SK-N-SH treated with all-trans-retinoic acid at 6 μM for 48 hours (cell line): Measurements from ENCODE around the gene ARPC2.

ENCODE experiments used
- ATAC-seq: fragments of 200-7000 bp; cut with Tn5 transposase; 3 replicates; pipeline ENCODE4 v1.9.1; 2020; ENCODE audit warnings: mild to moderate bottlenecking, moderate library complexity
- ARNTL ChIP-seq: fragments of 450-650 bp; formaldehyde crosslinking; IDR thresholded peaks from 2 replicates; pipeline ENCODE4 v1.5.0; 2020; ENCODE audit warnings: low read depth, mild to moderate bottlenecking, moderate library complexity, borderline replicate concordance
- BACH2 ChIP-seq: fragments of 250-450 bp; sonication (Bioruptor Pico); IDR thresholded peaks from 2 replicates; pipeline ENCODE4 v1.9.0; 2021; ENCODE audit warnings: mild to moderate bottlenecking, borderline replicate concordance
- CREB5 ChIP-seq: fragments of 250-450 bp; sonication (Bioruptor Pico); IDR thresholded peaks from 2 replicates; pipeline ENCODE4 v1.5.1; 2020; ENCODE audit warnings: low read depth, mild to moderate bottlenecking, moderate library complexity
- CSDC2 ChIP-seq: fragments of 250-450 bp; sonication (Bioruptor Pico); IDR thresholded peaks from 2 replicates; pipeline ENCODE4 v1.5.0; 2020; ENCODE audit warnings: mild to moderate bottlenecking, moderate library complexity
- CSRNP3 ChIP-seq: fragments of 250-450 bp; sonication (Bioruptor Pico); IDR thresholded peaks from 2 replicates; pipeline ENCODE4 v1.5.1; 2021; ENCODE audit warnings: mild to moderate bottlenecking, moderate library complexity
- ESRRG ChIP-seq: fragments of 250-450 bp; sonication (Bioruptor Pico); IDR thresholded peaks from 2 replicates; pipeline ENCODE4 v1.6.1; 2021; ENCODE audit warnings: mild to moderate bottlenecking
- GLIS3 ChIP-seq: fragments of 250-450 bp; sonication (Bioruptor Pico); IDR thresholded peaks from 2 replicates; pipeline ENCODE4 v1.5.0; 2020; ENCODE audit warnings: mild to moderate bottlenecking, moderate library complexity
- ISL1 ChIP-seq: fragments of 250-450 bp; sonication (Bioruptor Pico); IDR thresholded peaks from 2 replicates; pipeline ENCODE4 v2.1.2; 2022; ENCODE audit warnings: mild to moderate bottlenecking, moderate library complexity
- OSR1 ChIP-seq: fragments of 250-450 bp; sonication (Bioruptor Pico); IDR thresholded peaks from 2 replicates; pipeline ENCODE4 v1.8.0; 2022; ENCODE audit warnings: moderate library complexity, mild to moderate bottlenecking, inconsistent platforms
- PATZ1 ChIP-seq: fragments of 250-450 bp; sonication (Bioruptor Pico); IDR thresholded peaks from 2 replicates; pipeline ENCODE4 v1.8.0; 2020; ENCODE audit warnings: mild to moderate bottlenecking, moderate library complexity, borderline replicate concordance
- POU6F1 ChIP-seq: fragments of 250-450 bp; sonication (Bioruptor Pico); IDR thresholded peaks from 2 replicates; pipeline ENCODE4 v1.8.0; 2021; ENCODE audit warnings: low read depth, mild to moderate bottlenecking, moderate library complexity, borderline replicate concordance
- PPARA ChIP-seq: fragments of 250-450 bp; sonication (Bioruptor Pico); IDR thresholded peaks from 2 replicates; pipeline ENCODE4 v1.5.0; 2020; ENCODE audit warnings: mild to moderate bottlenecking, borderline replicate concordance
- RARB ChIP-seq: fragments of 250-450 bp; sonication (Bioruptor Pico); IDR thresholded peaks from 2 replicates; pipeline ENCODE4 v1.8.0; 2021; ENCODE audit warnings: mild to moderate bottlenecking, moderate library complexity
- SNAI2 ChIP-seq: fragments of 250-450 bp; sonication (Bioruptor Pico); IDR thresholded peaks from 2 replicates; pipeline ENCODE4 v1.5.0; 2020; ENCODE audit warnings: mild to moderate bottlenecking, moderate library complexity
- TCF4 ChIP-seq: fragments of 250-450 bp; sonication (Bioruptor Pico); IDR thresholded peaks from 2 replicates; pipeline ENCODE4 v1.8.0; 2021; ENCODE audit warnings: mild to moderate bottlenecking, moderate library complexity, borderline replicate concordance
- TOX ChIP-seq: fragments of 250-450 bp; sonication (Bioruptor Pico); IDR thresholded peaks from 2 replicates; pipeline ENCODE4 v1.8.0; 2021; ENCODE audit warnings: mild to moderate bottlenecking, moderate library complexity, borderline replicate concordance
- TSHZ2 ChIP-seq: fragments of 250-450 bp; sonication (Bioruptor Pico); IDR thresholded peaks from 2 replicates; pipeline ENCODE4 v1.5.0; 2020; ENCODE audit warnings: mild to moderate bottlenecking, moderate library complexity
- ZC3H10 ChIP-seq: fragments of 250-450 bp; sonication (Bioruptor Pico); IDR thresholded peaks from 2 replicates; pipeline ENCODE4 v1.5.1; 2021; ENCODE audit warnings: mild to moderate bottlenecking, moderate library complexity
- ZFP3 ChIP-seq: fragments of 250-450 bp; sonication (Bioruptor Pico); IDR thresholded peaks from 2 replicates; pipeline ENCODE4 v1.5.0; 2020; ENCODE audit warnings: mild to moderate bottlenecking, moderate library complexity
- ZFP30 ChIP-seq: fragments of 450-650 bp; formaldehyde crosslinking; IDR thresholded peaks from 2 replicates; pipeline ENCODE4 v1.5.0; 2022; ENCODE audit warnings: mild to moderate bottlenecking, moderate library complexity
- ZNF565 ChIP-seq: fragments of 450-650 bp; formaldehyde crosslinking; conservative IDR thresholded peaks from 2 replicates; pipeline ENCODE4 v1.5.0; 2020; ENCODE audit warnings: low read depth, mild to moderate bottlenecking, moderate library complexity
- ZNF8 ChIP-seq: fragments of 450-650 bp; formaldehyde crosslinking; IDR thresholded peaks from 2 replicates; pipeline ENCODE4 v1.5.0; 2020; ENCODE audit warnings: mild to moderate bottlenecking, moderate library complexity

ARPC2 gene

GRCh38 chr2:218217360-218218267, 625 bp downstream of the ARPC2 start:
- no peak for TF ChIP-seq ZC3H10 (CRISPR knock-in tag)
- no peak for TF ChIP-seq SNAI2 (CRISPR knock-in tag)
- no peak for TF ChIP-seq RARB (CRISPR knock-in tag)
- TF ChIP-seq TSHZ2 (CRISPR knock-in tag): no peak
- no peak for TF ChIP-seq BACH2 (CRISPR knock-in tag)
- TF ChIP-seq ESRRG (CRISPR knock-in tag): no peak
- TF ChIP-seq ZNF8 (CRISPR knock-in tag): no peak
- no peak for TF ChIP-seq TCF4
- no peak for TF ChIP-seq ZFP3
- no peak for TF ChIP-seq OSR1 (CRISPR knock-in tag)
- no peak for TF ChIP-seq PPARA
- no peak for TF ChIP-seq CSDC2 (CRISPR knock-in tag)
- TF ChIP-seq ZFP30 (CRISPR knock-in tag): no peak
- no peak for TF ChIP-seq CSRNP3
- TF ChIP-seq TOX (CRISPR knock-in tag): no peak
- no peak for TF ChIP-seq ZNF565 (CRISPR knock-in tag)
- no peak for TF ChIP-seq ISL1 (CRISPR knock-in tag)
- TF ChIP-seq, all 23 proteins: peak for 0

GRCh38 chr2:218218268-218219185, 1.5 kb downstream of the ARPC2 start:
- ATAC-seq: peak; percentile 10; the same call in 1 of the 3 replicates
- no peak for TF ChIP-seq POU6F1 (CRISPR knock-in tag)
- no peak for TF ChIP-seq GLIS3 (CRISPR knock-in tag)
- TF ChIP-seq ESRRG (CRISPR knock-in tag): no peak
- no peak for TF ChIP-seq CSRNP3
- no peak for TF ChIP-seq RARB (CRISPR knock-in tag)
- no peak for TF ChIP-seq SNAI2 (CRISPR knock-in tag)
- TF ChIP-seq OSR1 (CRISPR knock-in tag): no peak
- TF ChIP-seq ZNF8 (CRISPR knock-in tag): no peak
- no peak for TF ChIP-seq PATZ1 (CRISPR knock-in tag)
- no peak for TF ChIP-seq PPARA
- no peak for TF ChIP-seq ARNTL (CRISPR knock-in tag)
- TF ChIP-seq BACH2 (CRISPR knock-in tag): no peak
- no peak for TF ChIP-seq ZFP3
- TF ChIP-seq ZC3H10 (CRISPR knock-in tag): no peak
- TF ChIP-seq ZNF565 (CRISPR knock-in tag): no peak
- no peak for TF ChIP-seq TCF4
- TF ChIP-seq ZFP30 (CRISPR knock-in tag): no peak
- TF ChIP-seq CREB5: no peak

More at GRCh38 chr2:218217360-218218267, 625 bp downstream of the ARPC2 start:
- ATAC-seq: peak; percentile 74
